ENCODE data around the gene GPT2. TPM values are rescaled to one million over a fixed set of nuclear protein-coding genes. Genes with fewer than 3 reads are reported as not detected.
A peak's percentile ranks its signal among the peaks of the same experiment; 100 is the strongest.

The GPT2 gene
- total RNA-seq, 1 donor from 2014 or later = 6.2 TPM

GRCh38 chr16:46962629-46963028 is 78.5 kb downstream of the GPT2 start:
- ATAC-seq = no peak
- no peak for DNase-seq
- no peak for TF ChIP-seq CTCF (IDR thresholded peaks at IDR 0.05)
- intact Hi-C loops (cut with DNase I) = no loop called here
- H3K36me3 ChIP-seq = peaks cover 99% of the 10 kb centered on the region
- no peak overlapping the region for H3K27ac ChIP-seq
- H3K27me3 ChIP-seq = no peaks in the 10 kb centered on the region
- H3K4me1 ChIP-seq = no peaks in the 10 kb centered on the region
- H3K4me3 ChIP-seq = no peak overlapping the region
- H3K9me3 ChIP-seq = no peaks in the 10 kb centered on the region

- Histone ChIP-seq H3K4me1 (peaks cover 25% of the 10 kb centered on the region), H3K4me3 (no peak overlapping the region), H3K27ac (no peak overlapping the region), H3K27me3 (no peaks in the 10 kb centered on the region), H3K36me3 (peaks cover 83% of the 10 kb centered on the region), H3K9me3 (no peaks in the 10 kb centered on the region)
- intact Hi-C loops (cut with DNase I) = no loop called here
- no peak for DNase-seq
- ATAC-seq = no peak
- TF ChIP-seq CTCF (IDR thresholded peaks at IDR 0.05) = no peak
These were observed 83.9 kb downstream of the GPT2 start for GRCh38 chr16:46968063-46968435.

GRCh38 chr16:46970089-46970488 is 85.9 kb downstream of the GPT2 start:
- DNase-seq (no peak), ATAC-seq (no peak)
- H3K9me3 ChIP-seq = no peaks in the 10 kb centered on the region
- intact Hi-C loops (cut with DNase I) = no loop called here
- no peaks in the 10 kb centered on the region for H3K27me3 ChIP-seq
- TF ChIP-seq CTCF (IDR thresholded peaks at IDR 0.05) = no peak
- H3K36me3 ChIP-seq = peaks cover 62% of the 10 kb centered on the region
- H3K4me1 ChIP-seq = peaks cover 30% of the 10 kb centered on the region
- H3K4me3 ChIP-seq = no peak overlapping the region
- H3K27ac ChIP-seq = no peak overlapping the region

- DNase-seq (no peak), ATAC-seq (no peak)
- no peaks in the 10 kb centered on the region for H3K9me3 ChIP-seq
- intact Hi-C loops (cut with DNase I) = no loop called here
- H3K36me3 ChIP-seq = peaks cover 50% of the 10 kb centered on the region
- peaks cover 30% of the 10 kb centered on the region for H3K4me1 ChIP-seq
- no peak for TF ChIP-seq CTCF (IDR thresholded peaks at IDR 0.05)
- no peak overlapping the region for H3K4me3 ChIP-seq
- H3K27ac ChIP-seq = no peak overlapping the region
- no peaks in the 10 kb centered on the region for H3K27me3 ChIP-seq
These were observed 87.1 kb downstream of the GPT2 start for GRCh38 chr16:46971271-46971670.

GRCh38 chr16:46972429-46973206 is 88.5 kb downstream of the GPT2 start:
- TF ChIP-seq CTCF (IDR thresholded peaks at IDR 0.05) = no peak
- Histone ChIP-seq H3K27ac (peak overlapping the region; percentile 96), H3K36me3 (peaks cover 37% of the 10 kb centered on the region), H3K4me3 (peak overlapping the region; percentile 76), H3K27me3 (no peaks in the 10 kb centered on the region), H3K4me1 (peaks cover 30% of the 10 kb centered on the region), H3K9me3 (no peaks in the 10 kb centered on the region)
- ATAC-seq (peak; percentile 53), DNase-seq (peak; percentile 73)
- intact Hi-C loops (cut with DNase I) = no loop called here
